ENCODE data around the gene SORL1-AS1.

Gene SORL1-AS1

DNA sequence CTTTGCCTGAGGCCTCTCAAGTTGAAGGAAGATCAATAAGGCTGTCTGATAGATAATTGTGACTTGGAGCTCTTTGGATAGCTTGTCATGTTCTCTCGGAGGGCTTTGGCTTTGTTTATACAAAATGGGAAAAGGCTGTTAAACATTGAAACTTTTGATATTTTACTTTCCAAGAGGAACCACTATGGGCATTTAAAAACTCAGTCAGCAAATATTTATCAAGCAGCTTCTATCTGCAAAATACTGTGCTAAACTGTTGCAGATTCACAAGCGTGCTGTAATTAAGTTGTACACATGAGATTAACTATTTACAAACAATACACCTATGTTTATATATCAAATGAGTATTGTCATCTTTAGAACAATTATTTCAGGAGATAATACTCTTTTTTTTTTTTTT, 35.2 kb downstream of the SORL1-AS1 start:
- DNase-seq (ENCODE audit: low spot score) = no peak
- TF ChIP-seq MLX (CRISPR knock-in tag; IDR thresholded peaks at IDR 0.05) (no peak), ZNF219 (CRISPR knock-in tag; IDR thresholded peaks at IDR 0.05; ENCODE audit: borderline replicate concordance) (no peak), ZNF671 (CRISPR knock-in tag; IDR thresholded peaks at IDR 0.05) (no peak), ZNF232 (CRISPR knock-in tag; IDR thresholded peaks at IDR 0.05) (no peak), CREM (CRISPR knock-in tag; IDR thresholded peaks at IDR 0.05) (no peak), FOXK1 (CRISPR knock-in tag; IDR thresholded peaks at IDR 0.05) (no peak), ZBTB21 (CRISPR knock-in tag; IDR thresholded peaks at IDR 0.05; ENCODE audit: borderline replicate concordance) (no peak), ZNF396 (CRISPR knock-in tag; IDR thresholded peaks at IDR 0.05; ENCODE audit: borderline replicate concordance) (no peak), ESRRA (CRISPR knock-in tag; IDR thresholded peaks at IDR 0.05; ENCODE audit: borderline replicate concordance) (no peak), ELF4 (CRISPR knock-in tag; IDR thresholded peaks at IDR 0.05; ENCODE audit: low read depth) (no peak), KAT7 (CRISPR knock-in tag; IDR thresholded peaks at IDR 0.05; ENCODE audit: borderline replicate concordance) (no peak), NR2C2 (CRISPR knock-in tag; IDR thresholded peaks at IDR 0.05) (no peak)
- TF ChIP-seq, protein P1, sequence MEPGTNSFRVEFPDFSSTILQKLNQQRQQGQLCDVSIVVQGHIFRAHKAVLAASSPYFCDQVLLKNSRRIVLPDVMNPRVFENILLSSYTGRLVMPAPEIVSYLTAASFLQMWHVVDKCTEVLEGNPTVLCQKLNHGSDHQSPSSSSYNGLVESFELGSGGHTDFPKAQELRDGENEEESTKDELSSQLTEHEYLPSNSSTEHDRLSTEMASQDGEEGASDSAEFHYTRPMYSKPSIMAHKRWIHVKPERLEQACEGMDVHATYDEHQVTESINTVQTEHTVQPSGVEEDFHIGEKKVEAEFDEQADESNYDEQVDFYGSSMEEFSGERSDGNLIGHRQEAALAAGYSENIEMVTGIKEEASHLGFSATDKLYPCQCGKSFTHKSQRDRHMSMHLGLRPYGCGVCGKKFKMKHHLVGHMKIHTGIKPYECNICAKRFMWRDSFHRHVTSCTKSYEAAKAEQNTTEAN (CRISPR knock-in tag; IDR thresholded peaks at IDR 0.05) = no peak
- TF ChIP-seq, protein P2, sequence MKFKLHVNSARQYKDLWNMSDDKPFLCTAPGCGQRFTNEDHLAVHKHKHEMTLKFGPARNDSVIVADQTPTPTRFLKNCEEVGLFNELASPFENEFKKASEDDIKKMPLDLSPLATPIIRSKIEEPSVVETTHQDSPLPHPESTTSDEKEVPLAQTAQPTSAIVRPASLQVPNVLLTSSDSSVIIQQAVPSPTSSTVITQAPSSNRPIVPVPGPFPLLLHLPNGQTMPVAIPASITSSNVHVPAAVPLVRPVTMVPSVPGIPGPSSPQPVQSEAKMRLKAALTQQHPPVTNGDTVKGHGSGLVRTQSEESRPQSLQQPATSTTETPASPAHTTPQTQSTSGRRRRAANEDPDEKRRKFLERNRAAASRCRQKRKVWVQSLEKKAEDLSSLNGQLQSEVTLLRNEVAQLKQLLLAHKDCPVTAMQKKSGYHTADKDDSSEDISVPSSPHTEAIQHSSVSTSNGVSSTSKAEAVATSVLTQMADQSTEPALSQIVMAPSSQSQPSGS (CRISPR knock-in tag; IDR thresholded peaks at IDR 0.05; ENCODE audit: borderline replicate concordance, low read depth) = no peak
- no peak for ATAC-seq
- H3K4me3 Mint-ChIP-seq = no peak overlapping the region
- peaks cover 13% of the 10 kb centered on the region for H3K4me1 Mint-ChIP-seq
- no peak overlapping the region for H3K27ac Mint-ChIP-seq
- no peaks in the 10 kb centered on the region for H3K27me3 Mint-ChIP-seq (ENCODE audit: low read depth)
- no peaks in the 10 kb centered on the region for H3K36me3 Mint-ChIP-seq
- ChIA-PET POLR2A (interaction anchor here (0.6 kb wide), 1 partner anchor 9 kb away, joined by 7 read pairs; no protein-coding TSS in a partner anchor), CTCF (no interaction called here)
- no peaks in the 10 kb centered on the region for H3K9me3 Mint-ChIP-seq

DNA sequence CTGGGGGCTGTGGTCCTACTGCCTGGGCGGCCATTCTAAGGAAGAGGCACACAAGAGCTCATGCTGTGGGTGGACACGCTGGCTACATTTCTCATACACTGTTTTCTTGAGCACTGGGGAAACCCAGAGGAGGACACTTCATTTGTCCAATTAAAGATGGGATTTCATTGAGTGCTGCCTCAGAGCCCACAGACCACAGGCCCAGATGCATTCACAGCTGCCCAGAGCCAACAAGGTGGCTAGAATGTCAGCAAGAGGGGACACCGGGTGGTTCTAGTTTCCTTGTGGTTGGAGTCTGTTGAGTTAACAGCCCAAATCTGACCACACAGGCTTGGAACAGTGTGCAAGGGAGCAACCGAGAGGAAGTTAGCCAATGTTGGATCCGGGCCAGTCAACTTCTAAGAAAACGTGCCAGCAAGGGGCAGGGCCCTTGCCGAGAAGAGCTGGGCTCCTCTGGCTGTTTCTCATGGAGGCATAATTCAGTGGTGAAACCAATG, 35.7 kb downstream of the SORL1-AS1 start:
- H3K36me3 Mint-ChIP-seq = no peaks in the 10 kb centered on the region
- ATAC-seq = no peak
- TF ChIP-seq ZNF232 (CRISPR knock-in tag; IDR thresholded peaks at IDR 0.05) (no peak), ZNF121 (CRISPR knock-in tag; IDR thresholded peaks at IDR 0.05) (no peak), E2F5 (CRISPR knock-in tag; IDR thresholded peaks at IDR 0.05) (no peak), TP53 (CRISPR knock-in tag; IDR thresholded peaks at IDR 0.05) (no peak), NFE2L1 (CRISPR knock-in tag; IDR thresholded peaks at IDR 0.05) (no peak), SMAD3 (CRISPR knock-in tag; IDR thresholded peaks at IDR 0.05; ENCODE audit: borderline replicate concordance) (no peak), SMAD4 (CRISPR knock-in tag; IDR thresholded peaks at IDR 0.05) (no peak), NFYB (CRISPR knock-in tag; conservative IDR thresholded peaks at IDR 0.05; ENCODE audit: low read depth) (no peak)
- TF ChIP-seq, protein P3, sequence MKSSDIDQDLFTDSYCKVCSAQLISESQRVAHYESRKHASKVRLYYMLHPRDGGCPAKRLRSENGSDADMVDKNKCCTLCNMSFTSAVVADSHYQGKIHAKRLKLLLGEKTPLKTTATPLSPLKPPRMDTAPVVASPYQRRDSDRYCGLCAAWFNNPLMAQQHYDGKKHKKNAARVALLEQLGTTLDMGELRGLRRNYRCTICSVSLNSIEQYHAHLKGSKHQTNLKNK (CRISPR knock-in tag; IDR thresholded peaks at IDR 0.05) = no peak
- TF ChIP-seq, protein P4, sequence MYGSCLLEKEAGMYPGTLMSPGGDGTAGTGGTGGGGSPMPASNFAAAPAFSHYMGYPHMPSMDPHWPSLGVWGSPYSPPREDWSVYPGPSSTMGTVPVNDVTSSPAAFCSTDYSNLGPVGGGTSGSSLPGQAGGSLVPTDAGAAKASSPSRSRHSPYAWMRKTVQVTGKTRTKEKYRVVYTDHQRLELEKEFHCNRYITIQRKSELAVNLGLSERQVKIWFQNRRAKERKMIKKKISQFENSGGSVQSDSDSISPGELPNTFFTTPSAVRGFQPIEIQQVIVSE (CRISPR knock-in tag; IDR thresholded peaks at IDR 0.05; ENCODE audit: borderline replicate concordance) = no peak
- TF ChIP-seq, protein P5, sequence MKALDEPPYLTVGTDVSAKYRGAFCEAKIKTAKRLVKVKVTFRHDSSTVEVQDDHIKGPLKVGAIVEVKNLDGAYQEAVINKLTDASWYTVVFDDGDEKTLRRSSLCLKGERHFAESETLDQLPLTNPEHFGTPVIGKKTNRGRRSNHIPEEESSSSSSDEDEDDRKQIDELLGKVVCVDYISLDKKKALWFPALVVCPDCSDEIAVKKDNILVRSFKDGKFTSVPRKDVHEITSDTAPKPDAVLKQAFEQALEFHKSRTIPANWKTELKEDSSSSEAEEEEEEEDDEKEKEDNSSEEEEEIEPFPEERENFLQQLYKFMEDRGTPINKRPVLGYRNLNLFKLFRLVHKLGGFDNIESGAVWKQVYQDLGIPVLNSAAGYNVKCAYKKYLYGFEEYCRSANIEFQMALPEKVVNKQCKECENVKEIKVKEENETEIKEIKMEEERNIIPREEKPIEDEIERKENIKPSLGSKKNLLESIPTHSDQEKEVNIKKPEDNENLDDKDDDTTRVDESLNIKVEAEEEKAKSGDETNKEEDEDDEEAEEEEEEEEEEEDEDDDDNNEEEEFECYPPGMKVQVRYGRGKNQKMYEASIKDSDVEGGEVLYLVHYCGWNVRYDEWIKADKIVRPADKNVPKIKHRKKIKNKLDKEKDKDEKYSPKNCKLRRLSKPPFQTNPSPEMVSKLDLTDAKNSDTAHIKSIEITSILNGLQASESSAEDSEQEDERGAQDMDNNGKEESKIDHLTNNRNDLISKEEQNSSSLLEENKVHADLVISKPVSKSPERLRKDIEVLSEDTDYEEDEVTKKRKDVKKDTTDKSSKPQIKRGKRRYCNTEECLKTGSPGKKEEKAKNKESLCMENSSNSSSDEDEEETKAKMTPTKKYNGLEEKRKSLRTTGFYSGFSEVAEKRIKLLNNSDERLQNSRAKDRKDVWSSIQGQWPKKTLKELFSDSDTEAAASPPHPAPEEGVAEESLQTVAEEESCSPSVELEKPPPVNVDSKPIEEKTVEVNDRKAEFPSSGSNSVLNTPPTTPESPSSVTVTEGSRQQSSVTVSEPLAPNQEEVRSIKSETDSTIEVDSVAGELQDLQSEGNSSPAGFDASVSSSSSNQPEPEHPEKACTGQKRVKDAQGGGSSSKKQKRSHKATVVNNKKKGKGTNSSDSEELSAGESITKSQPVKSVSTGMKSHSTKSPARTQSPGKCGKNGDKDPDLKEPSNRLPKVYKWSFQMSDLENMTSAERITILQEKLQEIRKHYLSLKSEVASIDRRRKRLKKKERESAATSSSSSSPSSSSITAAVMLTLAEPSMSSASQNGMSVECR (CRISPR knock-in tag; IDR thresholded peaks at IDR 0.05; ENCODE audit: borderline replicate concordance) = no peak
- TF ChIP-seq, protein P6, sequence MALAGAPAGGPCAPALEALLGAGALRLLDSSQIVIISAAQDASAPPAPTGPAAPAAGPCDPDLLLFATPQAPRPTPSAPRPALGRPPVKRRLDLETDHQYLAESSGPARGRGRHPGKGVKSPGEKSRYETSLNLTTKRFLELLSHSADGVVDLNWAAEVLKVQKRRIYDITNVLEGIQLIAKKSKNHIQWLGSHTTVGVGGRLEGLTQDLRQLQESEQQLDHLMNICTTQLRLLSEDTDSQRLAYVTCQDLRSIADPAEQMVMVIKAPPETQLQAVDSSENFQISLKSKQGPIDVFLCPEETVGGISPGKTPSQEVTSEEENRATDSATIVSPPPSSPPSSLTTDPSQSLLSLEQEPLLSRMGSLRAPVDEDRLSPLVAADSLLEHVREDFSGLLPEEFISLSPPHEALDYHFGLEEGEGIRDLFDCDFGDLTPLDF (CRISPR knock-in tag; IDR thresholded peaks at IDR 0.05) = no peak

More for the DNA sequence above, 35.7 kb downstream of the SORL1-AS1 start:
- no peak for DNase-seq (ENCODE audit: low spot score)
- no peaks in the 10 kb centered on the region for H3K27me3 Mint-ChIP-seq (ENCODE audit: low read depth)
- no peak overlapping the region for H3K4me3 Mint-ChIP-seq
- ChIA-PET POLR2A (no interaction called here), CTCF (no interaction called here)
- no peak overlapping the region for H3K27ac Mint-ChIP-seq
- no peaks in the 10 kb centered on the region for H3K9me3 Mint-ChIP-seq
- H3K4me1 Mint-ChIP-seq = peaks cover 13% of the 10 kb centered on the region

Measured in WTC11 (cell line).